Upper lobe of left lung (tissue), 6 donors: Measurements from ENCODE around the gene STK10. TPM values are rescaled to one million over a fixed set of nuclear protein-coding genes. Genes with fewer than 3 reads are reported as not detected.
A peak's percentile ranks its signal among the peaks of the same experiment; 100 is the strongest.

Experiments
- ATAC-seq, 2 donors: fragments of 200-7000 bp; cut with Tn5 transposase; one replicate each; pipeline ENCODE4 v1.9.1; 2022; ENCODE audit warnings: mild to moderate bottlenecking in 2 of 2, moderate library complexity in 2 of 2; ENCODE audit not compliant: low FRiP score in 2 of 2
- DNase-seq, 2 donors: peaks; one replicate each; pipeline ENCODE4 v3.0.0-alpha.2; 2019 to 2020
- H3K27ac ChIP-seq, 4 donors: fragments of 200-600 bp; sonication (generic); one replicate each; pipeline ENCODE4 v1.5.1; 2016 to 2019
- H3K27me3 ChIP-seq, 4 donors: fragments of 200-600 bp; sonication (generic); one replicate each; pipeline ENCODE4 v1.5.1; 2017 to 2019
- H3K36me3 ChIP-seq, 4 donors: fragments of 200-600 bp; sonication (generic); one replicate each; pipeline ENCODE4 v1.5.1; 2016 to 2019
- H3K4me1 ChIP-seq, 4 donors: fragments of 200-600 bp; sonication (generic); one replicate each; pipeline ENCODE4 v1.5.1; 2018 to 2019
- H3K4me3 ChIP-seq, 4 donors: fragments of 200-600 bp; sonication (generic); one replicate each; pipeline ENCODE4 v1.5.1; 2017 to 2019; ENCODE audit warnings: mild to moderate bottlenecking in 2 of 4, moderate library complexity in 1 of 4
- H3K9me3 ChIP-seq, 4 donors: fragments of 200-600 bp; sonication (generic); one replicate each; pipeline ENCODE4 v1.5.1; 2018 to 2019
- EP300 ChIP-seq, 4 donors: sonication (generic); formaldehyde crosslinking; IDR thresholded peaks; one replicate each; pipeline ENCODE4 v1.5.1; 2017; ENCODE audit warnings: antibody characterized with exemption in 4 of 4, control low read depth in 2 of 4
- POLR2A ChIP-seq, 4 donors: fragments of 450-650 bp; IDR thresholded peaks; one replicate each; pipeline ENCODE4 v1.5.1; 2016 to 2017; ENCODE audit warnings: antibody characterized with exemption in 4 of 4, mild to moderate bottlenecking in 2 of 4
- POLR2AphosphoS5 ChIP-seq, 2 donors: sonication (generic); formaldehyde crosslinking; IDR thresholded peaks; one replicate each; pipeline ENCODE4 v1.5.1; 2017; ENCODE audit warnings: antibody characterized with exemption in 2 of 2
- WGBS, 2 donors: methylation state at CpG; one replicate each; pipeline ENCODE4 v1.1.5; 2017 to 2018; 5-methylcytosine and 5-hydroxymethylcytosine counted together
- total RNA-seq, 6 donors: library from RNA; depleted of rRNA in 4 of 6; stranded (reverse); fragments of >200 nt in 4 of 6; gene quantifications; one replicate each; pipeline versions ENCODE4 v1.1.0 to v1.2.1, GENCODE V29; 2016 to 2021
- TF ChIP-seq, protein P1 (sequence below), 6 experiments: fragments of 450-650 bp in 4 of 6; fragments of 200-600 bp in 2 of 6; sonication (generic) in 2 of 6; IDR thresholded peaks; one replicate each; pipeline ENCODE4 v1.5.1; 2016 to 2019; ENCODE audit warnings: antibody characterized with exemption in 6 of 6
- donor health status: DM: no; HTN: no; CAD: no; lungs with moderate emphysema.
- donor health status: DM: no; HTN: yes; CAD: no; lungs with severe emphysema.

Gene STK10
- total RNA-seq, 6 donors from 2014 or later: 50.6 to 170 (median 60.5) TPM

DNA sequence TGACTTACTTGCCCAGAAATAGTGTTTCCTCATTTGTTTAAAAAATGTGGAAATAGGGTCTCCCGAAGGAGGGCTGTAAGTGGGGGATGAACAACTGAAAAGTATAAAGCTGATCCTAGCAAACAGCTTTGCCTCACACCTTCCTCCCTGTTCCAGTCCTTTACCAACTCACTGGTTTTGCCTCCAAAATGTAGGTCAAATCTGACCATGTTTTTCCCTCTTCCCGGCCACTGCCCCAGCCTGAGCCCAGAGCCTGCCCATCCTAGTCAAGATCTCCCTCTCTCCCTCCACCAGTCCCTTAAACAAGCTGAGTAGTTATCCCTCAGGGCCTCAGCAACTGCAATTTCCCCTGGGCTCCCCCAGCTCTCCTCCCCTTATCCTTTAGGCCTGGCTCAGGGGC is 99.2 kb downstream of the STK10 start:
- Histone ChIP-seq H3K36me3 (peaks cover 4 to 43% (median 32%) of the 10 kb centered on the region in 4 donors), H3K4me3 (no peak overlapping the region), H3K9me3 (no peaks in the 10 kb centered on the region), H3K27me3 (no peaks in the 10 kb centered on the region), H3K27ac (no peak overlapping the region), H3K4me1 (no peaks in the 10 kb centered on the region)
- WGBS, 2 donors: 85 to 91% methylated on average over 2 of the region's 2 CpGs
- TF ChIP-seq POLR2AphosphoS5 (IDR thresholded peaks at IDR 0.05) (no peak), EP300 (IDR thresholded peaks at IDR 0.05) (no peak), POLR2A (IDR thresholded peaks at IDR 0.05) (no peak)
- TF ChIP-seq, protein P1, sequence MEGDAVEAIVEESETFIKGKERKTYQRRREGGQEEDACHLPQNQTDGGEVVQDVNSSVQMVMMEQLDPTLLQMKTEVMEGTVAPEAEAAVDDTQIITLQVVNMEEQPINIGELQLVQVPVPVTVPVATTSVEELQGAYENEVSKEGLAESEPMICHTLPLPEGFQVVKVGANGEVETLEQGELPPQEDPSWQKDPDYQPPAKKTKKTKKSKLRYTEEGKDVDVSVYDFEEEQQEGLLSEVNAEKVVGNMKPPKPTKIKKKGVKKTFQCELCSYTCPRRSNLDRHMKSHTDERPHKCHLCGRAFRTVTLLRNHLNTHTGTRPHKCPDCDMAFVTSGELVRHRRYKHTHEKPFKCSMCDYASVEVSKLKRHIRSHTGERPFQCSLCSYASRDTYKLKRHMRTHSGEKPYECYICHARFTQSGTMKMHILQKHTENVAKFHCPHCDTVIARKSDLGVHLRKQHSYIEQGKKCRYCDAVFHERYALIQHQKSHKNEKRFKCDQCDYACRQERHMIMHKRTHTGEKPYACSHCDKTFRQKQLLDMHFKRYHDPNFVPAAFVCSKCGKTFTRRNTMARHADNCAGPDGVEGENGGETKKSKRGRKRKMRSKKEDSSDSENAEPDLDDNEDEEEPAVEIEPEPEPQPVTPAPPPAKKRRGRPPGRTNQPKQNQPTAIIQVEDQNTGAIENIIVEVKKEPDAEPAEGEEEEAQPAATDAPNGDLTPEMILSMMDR (IDR thresholded peaks at IDR 0.05): no peak
- DNase-seq: peak in 1 of 2 donors; percentile 4
- ATAC-seq: no peak

DNA sequence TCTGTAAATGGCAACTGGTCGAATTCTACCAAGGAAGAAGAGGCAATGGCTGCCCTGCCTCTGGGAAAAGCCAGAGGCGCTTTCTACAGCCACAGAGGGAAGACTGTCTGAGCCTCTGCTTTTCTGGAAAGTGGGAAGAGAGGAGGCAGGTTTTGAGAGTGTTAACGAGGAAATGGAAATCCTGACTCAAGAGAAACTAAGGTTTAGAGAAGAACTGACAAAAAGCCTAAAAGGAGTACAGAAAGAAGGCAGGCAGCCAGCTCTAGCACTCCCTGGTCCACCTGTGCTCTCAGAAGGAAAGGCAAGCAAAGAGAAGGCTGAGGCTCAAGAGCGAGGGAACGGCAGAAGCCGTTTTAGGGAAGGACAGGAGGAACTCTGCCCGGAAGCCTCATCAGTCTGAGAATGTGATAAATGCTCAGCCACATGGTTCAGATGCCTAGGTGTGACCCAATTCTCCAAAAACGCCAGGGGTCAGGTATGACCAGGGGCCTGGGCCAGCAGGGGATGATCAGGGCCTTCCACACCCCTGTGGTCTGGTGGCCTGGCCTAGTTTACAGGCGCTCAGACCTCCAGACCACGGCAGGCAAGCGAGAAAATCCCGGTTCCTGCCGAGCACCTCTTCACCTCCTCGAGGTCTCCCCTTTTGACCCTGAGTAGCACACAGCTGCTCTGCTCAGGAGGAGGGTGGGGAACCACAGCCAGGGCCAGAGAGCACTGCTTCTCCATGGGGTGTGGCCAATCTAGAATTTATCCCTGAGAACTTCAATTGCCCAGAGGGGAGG is 101.6 kb downstream of the STK10 start:
- Histone ChIP-seq H3K4me3 (no peak overlapping the region), H3K4me1 (no peaks in the 10 kb centered on the region), H3K9me3 (no peaks in the 10 kb centered on the region), H3K27me3 (no peaks in the 10 kb centered on the region), H3K36me3 (peaks cover 0 to 37% (median 25%) of the 10 kb centered on the region in 4 donors), H3K27ac (no peak overlapping the region)
- TF ChIP-seq POLR2A (IDR thresholded peaks at IDR 0.05): no peak
- TF ChIP-seq, protein P1 (IDR thresholded peaks at IDR 0.05): no peak
- TF ChIP-seq EP300 (IDR thresholded peaks at IDR 0.05): no peak
- TF ChIP-seq POLR2AphosphoS5 (IDR thresholded peaks at IDR 0.05): no peak
- 87 to 90% methylated on average over 8 to 14 of the region's 14 CpGs for WGBS, 2 donors
- ATAC-seq: no peak
- DNase-seq: peak in 1 of 2 donors; percentile 18

DNA sequence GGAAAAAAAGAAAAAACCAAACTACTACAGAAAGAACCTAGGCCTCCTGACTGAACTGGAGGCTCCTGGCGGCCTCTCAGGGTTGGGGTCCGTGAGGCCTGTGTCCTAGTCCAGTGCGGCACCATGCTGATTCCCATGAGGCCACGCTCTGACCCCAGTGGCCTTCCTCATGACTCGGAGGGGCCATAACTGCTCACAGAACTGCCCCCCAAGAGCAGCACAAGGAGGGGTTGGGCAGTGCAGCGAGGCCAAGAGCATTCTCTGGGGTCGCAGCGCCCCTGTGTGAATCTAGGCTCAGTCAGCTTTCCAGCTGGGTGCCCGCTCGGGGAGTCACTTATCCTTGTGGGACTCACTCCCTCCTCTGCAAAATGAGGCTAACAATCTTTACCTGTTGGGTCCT is 102.3 kb downstream of the STK10 start:
- TF ChIP-seq, protein P1 (IDR thresholded peaks at IDR 0.05): no peak
- no peak for TF ChIP-seq POLR2A (IDR thresholded peaks at IDR 0.05)
- TF ChIP-seq POLR2AphosphoS5 (IDR thresholded peaks at IDR 0.05): no peak
- TF ChIP-seq EP300 (IDR thresholded peaks at IDR 0.05): no peak
- H3K27me3 ChIP-seq: no peaks in the 10 kb centered on the region
- H3K4me1 ChIP-seq: no peaks in the 10 kb centered on the region
- peak in 1 of 2 donors; percentile 14 for DNase-seq
- peaks cover 0 to 40% (median 23%) of the 10 kb centered on the region in 4 donors for H3K36me3 ChIP-seq
- WGBS, 2 donors: 89 to 95% methylated on average over 6 to 10 of the region's 10 CpGs
- H3K4me3 ChIP-seq: no peak overlapping the region
- no peak for ATAC-seq
- H3K9me3 ChIP-seq: no peaks in the 10 kb centered on the region
- H3K27ac ChIP-seq: no peak overlapping the region

DNA sequence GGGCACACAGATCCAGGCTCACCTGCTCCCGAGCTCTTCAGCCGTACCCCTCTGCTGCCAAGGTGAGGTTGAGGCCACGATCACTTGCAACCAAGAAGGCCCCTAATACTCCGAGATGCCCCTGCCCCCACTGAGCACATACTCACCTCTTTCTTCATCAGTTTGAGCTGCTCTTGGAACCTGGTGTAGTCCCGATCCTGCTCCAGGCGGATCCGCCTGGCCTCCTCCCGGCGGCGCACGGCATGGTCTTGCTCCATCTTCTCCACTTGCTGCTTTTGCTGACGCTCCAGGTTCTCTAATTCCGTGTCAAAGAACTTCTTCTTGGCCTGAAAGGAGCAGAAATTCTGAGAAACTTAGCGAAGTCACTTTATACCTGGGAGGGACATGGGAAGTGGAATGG is 105.8 kb downstream of the STK10 start:
- Histone ChIP-seq H3K36me3 (peaks cover 0 to 49% (median 18%) of the 10 kb centered on the region in 4 donors), H3K4me3 (no peak overlapping the region), H3K4me1 (peaks cover 0 to 18% (median 11%) of the 10 kb centered on the region in 4 donors), H3K9me3 (no peaks in the 10 kb centered on the region), H3K27ac (no peak overlapping the region), H3K27me3 (no peaks in the 10 kb centered on the region)
- ATAC-seq (no peak), DNase-seq (no peak)
- 95 to 98% methylated on average over 14 of the region's 14 CpGs for WGBS, 2 donors
- TF ChIP-seq EP300 (IDR thresholded peaks at IDR 0.05) (no peak), POLR2AphosphoS5 (IDR thresholded peaks at IDR 0.05) (no peak), POLR2A (IDR thresholded peaks at IDR 0.05) (no peak)
- TF ChIP-seq, protein P1 (IDR thresholded peaks at IDR 0.05): no peak
